RCC 7860 (cell line): ENCODE results near the gene SCAMP2.

Experiments
- DNase-seq: peaks from one replicate; pipeline ENCODE4 v3.0.0-alpha.2; 2015; ENCODE audit warnings: low spot score
- FAIRE-seq: peaks from 2 replicates; lab custom pipeline; 2012; peaks lifted over from hg19 to GRCh38; lab: Jason Lieb, UNC

Gene SCAMP2

GRCh38 chr15:74821790-74822158, 51.4 kb downstream of the SCAMP2 start:
- DNase-seq (no peak), FAIRE-seq (no peak)

GRCh38 chr15:74821091-74821789, 51.9 kb downstream of the SCAMP2 start:
- FAIRE-seq (no peak), DNase-seq (no peak)

- FAIRE-seq (no peak), DNase-seq (no peak)
Observed at GRCh38 chr15:74820056-74820455, 53.1 kb downstream of the SCAMP2 start.

GRCh38 chr15:74817370-74817737, 55.8 kb downstream of the SCAMP2 start:
- peak; percentile 55 for DNase-seq
- no peak for FAIRE-seq

- no peak for FAIRE-seq
Observed at GRCh38 chr15:74816624-74817369, 56.4 kb downstream of the SCAMP2 start.

GRCh38 chr15:74815961-74816360, 57.2 kb downstream of the SCAMP2 start:
- no peak for FAIRE-seq
- no peak for DNase-seq

More at GRCh38 chr15:74816624-74817369, 56.4 kb downstream of the SCAMP2 start:
- DNase-seq: no peak

- DNase-seq: no peak
- no peak for FAIRE-seq
Observed at GRCh38 chr15:74815121-74815934, 57.8 kb downstream of the SCAMP2 start.

GRCh38 chr15:74812533-74812932, 60.6 kb downstream of the SCAMP2 start, which contains the start of gene LMAN1L:
Gene LMAN1L, plus strand, starts transcription at chr15:74812835. Its CDS starts 20 bp downstream, at chr15:74812855.
- DNase-seq (no peak), FAIRE-seq (no peak)

GRCh38 chr15:74809956-74810355, 63.2 kb downstream of the SCAMP2 start:
- no peak for DNase-seq
- no peak for FAIRE-seq

GRCh38 chr15:74809242-74809641, 63.9 kb downstream of the SCAMP2 start:
- DNase-seq (no peak), FAIRE-seq (no peak)

GRCh38 chr15:74808840-74809229, 64.3 kb downstream of the SCAMP2 start:
- no peak for DNase-seq
- no peak for FAIRE-seq

GRCh38 chr15:74808078-74808839, 64.9 kb downstream of the SCAMP2 start:
- FAIRE-seq: no peak
- DNase-seq: no peak

GRCh38 chr15:74807282-74807681, 65.9 kb downstream of the SCAMP2 start:
- FAIRE-seq (no peak), DNase-seq (no peak)

- DNase-seq: no peak
- FAIRE-seq: no peak
Observed at GRCh38 chr15:74804935-74805334, 68.2 kb downstream of the SCAMP2 start.

GRCh38 chr15:74802862-74803447, 70.2 kb downstream of the SCAMP2 start:
- DNase-seq: no peak
- FAIRE-seq: no peak

GRCh38 chr15:74802290-74802689, 70.9 kb downstream of the SCAMP2 start:
- DNase-seq (no peak), FAIRE-seq (no peak)

- no peak for FAIRE-seq
- no peak for DNase-seq
Observed at GRCh38 chr15:74801311-74801997, 71.7 kb downstream of the SCAMP2 start.

GRCh38 chr15:74800559-74801094, 72.5 kb downstream of the SCAMP2 start:
- DNase-seq (no peak), FAIRE-seq (no peak)

- FAIRE-seq: peak; percentile 28
- peak; percentile 63 for DNase-seq
Observed at GRCh38 chr15:74799856-74800558, 73.2 kb downstream of the SCAMP2 start.
